B cell (primary cell): ENCODE results near the gene ATP11A.

Source experiments
- EZH2 ChIP-seq: IDR thresholded peaks from 2 replicates; pipeline ENCODE4 v1.6.1; 2012; ENCODE audit warnings: borderline replicate concordance, low read depth, mild to moderate bottlenecking, moderate library complexity, low read length; ENCODE audit not compliant: insufficient read depth, poor library complexity, severe bottlenecking
- TF ChIP-seq, protein P1 (sequence below): fragments of 200-600 bp; IDR thresholded peaks from one replicate; pipeline ENCODE4 v1.8.0; 2022; ENCODE audit warnings: antibody characterized with exemption, mild to moderate bottlenecking

DNA sequence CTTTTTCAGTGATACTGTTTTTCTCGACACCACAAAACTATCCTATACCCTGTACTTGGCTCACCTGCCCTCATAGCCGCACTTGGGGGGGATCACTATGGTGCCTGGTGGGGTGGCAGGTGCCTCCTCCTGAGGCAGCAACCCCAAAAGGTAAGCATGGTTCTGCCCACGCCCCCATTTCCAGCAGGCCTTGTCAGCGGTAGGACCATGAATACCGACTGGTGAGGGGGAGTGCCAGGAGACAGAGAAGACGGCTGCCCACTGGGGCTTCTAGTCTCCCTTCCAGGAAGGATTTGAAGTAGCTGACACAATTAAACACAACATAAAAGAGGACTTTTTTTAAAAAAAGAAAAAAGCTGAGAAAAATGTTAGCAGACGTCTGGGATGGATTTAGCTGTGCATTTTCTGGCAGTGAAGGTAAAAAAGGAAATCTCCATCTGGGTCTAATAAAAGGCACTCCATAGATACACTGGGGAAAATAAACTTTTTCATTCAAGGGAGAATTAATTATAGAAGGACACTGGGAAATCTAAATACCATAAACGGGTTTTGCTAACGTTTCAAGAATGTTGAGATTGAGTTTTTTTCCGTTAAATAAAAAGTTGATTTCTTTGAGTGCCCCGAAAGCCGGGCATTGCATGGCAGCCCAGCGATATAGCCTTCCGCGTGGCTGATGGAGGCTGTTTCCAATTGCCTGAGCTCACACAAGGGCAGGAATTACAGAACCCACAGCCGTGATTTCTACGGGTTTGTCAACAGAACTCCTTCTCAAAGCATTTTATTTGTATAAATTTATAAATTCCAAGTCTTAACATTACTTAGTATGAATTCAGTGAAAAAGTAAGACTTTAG, 45.1 kb downstream of the ATP11A start:
- TF ChIP-seq, protein P1, sequence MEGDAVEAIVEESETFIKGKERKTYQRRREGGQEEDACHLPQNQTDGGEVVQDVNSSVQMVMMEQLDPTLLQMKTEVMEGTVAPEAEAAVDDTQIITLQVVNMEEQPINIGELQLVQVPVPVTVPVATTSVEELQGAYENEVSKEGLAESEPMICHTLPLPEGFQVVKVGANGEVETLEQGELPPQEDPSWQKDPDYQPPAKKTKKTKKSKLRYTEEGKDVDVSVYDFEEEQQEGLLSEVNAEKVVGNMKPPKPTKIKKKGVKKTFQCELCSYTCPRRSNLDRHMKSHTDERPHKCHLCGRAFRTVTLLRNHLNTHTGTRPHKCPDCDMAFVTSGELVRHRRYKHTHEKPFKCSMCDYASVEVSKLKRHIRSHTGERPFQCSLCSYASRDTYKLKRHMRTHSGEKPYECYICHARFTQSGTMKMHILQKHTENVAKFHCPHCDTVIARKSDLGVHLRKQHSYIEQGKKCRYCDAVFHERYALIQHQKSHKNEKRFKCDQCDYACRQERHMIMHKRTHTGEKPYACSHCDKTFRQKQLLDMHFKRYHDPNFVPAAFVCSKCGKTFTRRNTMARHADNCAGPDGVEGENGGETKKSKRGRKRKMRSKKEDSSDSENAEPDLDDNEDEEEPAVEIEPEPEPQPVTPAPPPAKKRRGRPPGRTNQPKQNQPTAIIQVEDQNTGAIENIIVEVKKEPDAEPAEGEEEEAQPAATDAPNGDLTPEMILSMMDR, result no peak
- TF ChIP-seq EZH2, result no peak
